Measurements from ENCODE around the gene LZIC.

Gene LZIC

GRCh38 chr1:9927259-9927658 lies 15.9 kb downstream of the LZIC start:
- Histone ChIP-seq H4K8ac (ENCODE audit: low read length) (no peak overlapping the region), H2BK12ac (ENCODE audit: low read length in 2 of 2) (no peak overlapping the region), H3K4ac (ENCODE audit: low read depth in 1 of 2, low read length in 2 of 2) (no peak overlapping the region), H3K9me3 (ENCODE audit: control insufficient read depth, low read length) (no peaks in the 10 kb centered on the region), H3K18ac (ENCODE audit: low read depth in 1 of 2, low read length in 2 of 2) (no peak overlapping the region), H3K4me3 (ENCODE audit: insufficient read depth in 1 of 2, low read depth in 1 of 2, low read length in 2 of 2) (no peak overlapping the region), H3K23ac (ENCODE audit: low read length in 2 of 2) (no peak overlapping the region), H2BK15ac (ENCODE audit: low read depth, poor library complexity, severe bottlenecking) (no peak overlapping the region), H2AK5ac (ENCODE audit: low read length, severe bottlenecking) (no peak overlapping the region), H2BK120ac (ENCODE audit: low read depth, low read length) (no peak overlapping the region), H4K91ac (ENCODE audit: low read length) (no peak overlapping the region), H3K27me3 (ENCODE audit: control insufficient read depth in 1 of 2, insufficient read depth in 1 of 2, low read length in 2 of 2) (no peaks in the 10 kb centered on the region), H3K79me1 (replicated peaks; ENCODE audit: low read length, poor library complexity, severe bottlenecking) (peaks cover 6% of the 10 kb centered on the region), H3K14ac (ENCODE audit: low read length in 2 of 2) (no peak overlapping the region), H2BK5ac (ENCODE audit: low read depth, low read length, poor library complexity, severe bottlenecking) (no peak overlapping the region), H2AFZ (ENCODE audit: low read depth, low read length) (no peak overlapping the region), H3K4me2 (ENCODE audit: low read length, poor library complexity, severe bottlenecking) (no peak overlapping the region), H3K4me1 (ENCODE audit: control insufficient read depth, insufficient read depth, low read depth, low read length) (peaks cover 5% of the 10 kb centered on the region), H3K9ac (ENCODE audit: low read length) (no peak overlapping the region), H3K27ac (ENCODE audit: low read length, poor library complexity, severe bottlenecking) (no peak overlapping the region), H3K36me3 (ENCODE audit: control insufficient read depth in 1 of 2, insufficient read depth in 2 of 2, low read depth in 1 of 2, low read length in 2 of 2) (peaks cover 7 to 28% of the 10 kb centered on the region in 2 experiments)
- WGBS, result 88% methylated on average over 4 of the region's 5 CpGs
- DNase-seq, result no peak

- Histone ChIP-seq H3K9me3 (ENCODE audit: control insufficient read depth, low read length) (no peaks in the 10 kb centered on the region), H3K4me1 (ENCODE audit: control insufficient read depth, insufficient read depth, low read depth, low read length) (peaks cover 2% of the 10 kb centered on the region), H2BK5ac (ENCODE audit: low read depth, low read length, poor library complexity, severe bottlenecking) (no peak overlapping the region), H2AFZ (ENCODE audit: low read depth, low read length) (no peak overlapping the region), H4K91ac (ENCODE audit: low read length) (no peak overlapping the region), H2AK5ac (ENCODE audit: low read length, severe bottlenecking) (no peak overlapping the region), H3K4me2 (ENCODE audit: low read length, poor library complexity, severe bottlenecking) (no peak overlapping the region), H4K8ac (ENCODE audit: low read length) (no peak overlapping the region), H3K23ac (ENCODE audit: low read length in 2 of 2) (no peak overlapping the region), H2BK12ac (ENCODE audit: low read length in 2 of 2) (no peak overlapping the region), H3K4me3 (ENCODE audit: insufficient read depth in 1 of 2, low read depth in 1 of 2, low read length in 2 of 2) (no peak overlapping the region), H3K27me3 (ENCODE audit: control insufficient read depth in 1 of 2, insufficient read depth in 1 of 2, low read length in 2 of 2) (peaks cover 0 to 3% of the 10 kb centered on the region in 2 experiments), H3K18ac (ENCODE audit: low read depth in 1 of 2, low read length in 2 of 2) (no peak overlapping the region), H3K14ac (ENCODE audit: low read length in 2 of 2) (no peak overlapping the region), H2BK120ac (ENCODE audit: low read depth, low read length) (no peak overlapping the region), H3K79me1 (replicated peaks; ENCODE audit: low read length, poor library complexity, severe bottlenecking) (no peaks in the 10 kb centered on the region), H3K27ac (ENCODE audit: low read length, poor library complexity, severe bottlenecking) (no peak overlapping the region), H2BK15ac (ENCODE audit: low read depth, poor library complexity, severe bottlenecking) (no peak overlapping the region), H3K4ac (ENCODE audit: low read depth in 1 of 2, low read length in 2 of 2) (no peak overlapping the region), H3K36me3 (ENCODE audit: control insufficient read depth in 1 of 2, insufficient read depth in 2 of 2, low read depth in 1 of 2, low read length in 2 of 2) (no peaks in the 10 kb centered on the region), H3K9ac (ENCODE audit: low read length) (no peak overlapping the region)
- 61% methylated on average over 5 of the region's 5 CpGs for WGBS
- peak; percentile 28 for DNase-seq
These were observed 20.8 kb downstream of the LZIC start for GRCh38 chr1:9922342-9922741.

GRCh38 chr1:9920606-9921005 lies 22.6 kb downstream of the LZIC start:
- no peak overlapping the region for H2BK120ac ChIP-seq (ENCODE audit: low read depth, low read length)
- H3K4ac ChIP-seq (ENCODE audit: low read depth in 1 of 2, low read length in 2 of 2), result no peak overlapping the region
- H2BK12ac ChIP-seq (ENCODE audit: low read length in 2 of 2), result no peak overlapping the region
- no peak overlapping the region for H2BK5ac ChIP-seq (ENCODE audit: low read depth, low read length, poor library complexity, severe bottlenecking)
- no peak overlapping the region for H3K18ac ChIP-seq (ENCODE audit: low read depth in 1 of 2, low read length in 2 of 2)
- H3K4me2 ChIP-seq (ENCODE audit: low read length, poor library complexity, severe bottlenecking), result no peak overlapping the region
- H3K9me3 ChIP-seq (ENCODE audit: control insufficient read depth, low read length), result no peaks in the 10 kb centered on the region
- no peaks in the 10 kb centered on the region for H3K4me1 ChIP-seq (ENCODE audit: control insufficient read depth, insufficient read depth, low read depth, low read length)
- peaks cover 0 to 3% of the 10 kb centered on the region in 2 experiments for H3K27me3 ChIP-seq (ENCODE audit: control insufficient read depth in 1 of 2, insufficient read depth in 1 of 2, low read length in 2 of 2)
- H4K8ac ChIP-seq (ENCODE audit: low read length), result no peak overlapping the region
- no peak overlapping the region for H2BK15ac ChIP-seq (ENCODE audit: low read depth, poor library complexity, severe bottlenecking)
- no peak for DNase-seq
- H3K4me3 ChIP-seq (ENCODE audit: insufficient read depth in 1 of 2, low read depth in 1 of 2, low read length in 2 of 2), result no peak overlapping the region
- H3K14ac ChIP-seq (ENCODE audit: low read length in 2 of 2), result no peak overlapping the region
- 97% methylated on average over 4 of the region's 5 CpGs for WGBS
- H2AK5ac ChIP-seq (ENCODE audit: low read length, severe bottlenecking), result no peak overlapping the region
- no peak overlapping the region for H2AFZ ChIP-seq (ENCODE audit: low read depth, low read length)
- no peaks in the 10 kb centered on the region for H3K79me1 ChIP-seq (replicated peaks; ENCODE audit: low read length, poor library complexity, severe bottlenecking)
- H3K23ac ChIP-seq (ENCODE audit: low read length in 2 of 2), result no peak overlapping the region
- H4K91ac ChIP-seq (ENCODE audit: low read length), result no peak overlapping the region
- H3K9ac ChIP-seq (ENCODE audit: low read length), result no peak overlapping the region
- no peaks in the 10 kb centered on the region for H3K36me3 ChIP-seq (ENCODE audit: control insufficient read depth in 1 of 2, insufficient read depth in 2 of 2, low read depth in 1 of 2, low read length in 2 of 2)
- no peak overlapping the region for H3K27ac ChIP-seq (ENCODE audit: low read length, poor library complexity, severe bottlenecking)

GRCh38 chr1:9917901-9918300 lies 25.3 kb downstream of the LZIC start:
- no peak overlapping the region for H2AK5ac ChIP-seq (ENCODE audit: low read length, severe bottlenecking)
- H3K14ac ChIP-seq (ENCODE audit: low read length in 2 of 2), result no peak overlapping the region
- no peak overlapping the region for H3K4me2 ChIP-seq (ENCODE audit: low read length, poor library complexity, severe bottlenecking)
- H2BK120ac ChIP-seq (ENCODE audit: low read depth, low read length), result no peak overlapping the region
- H3K9ac ChIP-seq (ENCODE audit: low read length), result no peak overlapping the region
- H4K91ac ChIP-seq (ENCODE audit: low read length), result no peak overlapping the region
- H2AFZ ChIP-seq (ENCODE audit: low read depth, low read length), result no peak overlapping the region
- H3K4me3 ChIP-seq (ENCODE audit: insufficient read depth in 1 of 2, low read depth in 1 of 2, low read length in 2 of 2), result no peak overlapping the region
- H3K18ac ChIP-seq (ENCODE audit: low read depth in 1 of 2, low read length in 2 of 2), result no peak overlapping the region
- no peak overlapping the region for H3K4ac ChIP-seq (ENCODE audit: low read depth in 1 of 2, low read length in 2 of 2)
- no peak overlapping the region for H2BK12ac ChIP-seq (ENCODE audit: low read length in 2 of 2)
- H3K9me3 ChIP-seq (ENCODE audit: control insufficient read depth, low read length), result no peaks in the 10 kb centered on the region
- H3K79me1 ChIP-seq (replicated peaks; ENCODE audit: low read length, poor library complexity, severe bottlenecking), result no peaks in the 10 kb centered on the region
- no peak overlapping the region for H3K27ac ChIP-seq (ENCODE audit: low read length, poor library complexity, severe bottlenecking)
- 97% methylated on average over 1 of the region's 1 CpG for WGBS
- no peaks in the 10 kb centered on the region for H3K4me1 ChIP-seq (ENCODE audit: control insufficient read depth, insufficient read depth, low read depth, low read length)
- no peak overlapping the region for H4K8ac ChIP-seq (ENCODE audit: low read length)
- no peak for DNase-seq
- H3K36me3 ChIP-seq (ENCODE audit: control insufficient read depth in 1 of 2, insufficient read depth in 2 of 2, low read depth in 1 of 2, low read length in 2 of 2), result no peaks in the 10 kb centered on the region
- H2BK5ac ChIP-seq (ENCODE audit: low read depth, low read length, poor library complexity, severe bottlenecking), result no peak overlapping the region
- H2BK15ac ChIP-seq (ENCODE audit: low read depth, poor library complexity, severe bottlenecking), result no peak overlapping the region
- H3K23ac ChIP-seq (ENCODE audit: low read length in 2 of 2), result no peak overlapping the region
- peaks cover 0 to 3% of the 10 kb centered on the region in 2 experiments for H3K27me3 ChIP-seq (ENCODE audit: control insufficient read depth in 1 of 2, insufficient read depth in 1 of 2, low read length in 2 of 2)

All from mesenchymal stem cell (in vitro differentiated cells and primary cell).